Prostate gland (tissue), 2 donors: ENCODE results near the gene ENPP5. TPM values are rescaled to one million over a fixed set of nuclear protein-coding genes. Genes with fewer than 3 reads are reported as not detected.

Experiments used
- DNase-seq: peaks from one replicate; pipeline ENCODE4 v3.0.0-alpha.2; 2019; ENCODE audit warnings: low spot score
- H3K27ac ChIP-seq, 2 donors: fragments of 200-600 bp; sonication (generic); 2 replicates each; pipeline ENCODE4 v1.5.1; 2017 to 2019
- H3K27me3 ChIP-seq: fragments of 200-600 bp; sonication (generic); replicated peaks from 2 replicates; pipeline ENCODE4 v1.5.1; 2019; ENCODE audit not compliant: insufficient read depth
- H3K36me3 ChIP-seq, 2 donors: fragments of 200-600 bp; sonication (generic); 1 replicate in 1 of 2; 2 replicates in 1 of 2; pipeline versions ENCODE4 v1.5.1 to v1.8.1; 2017 to 2019
- H3K4me1 ChIP-seq: fragments of 200-600 bp; sonication (generic); replicated peaks from 2 replicates; pipeline ENCODE4 v1.5.1; 2019
- H3K4me3 ChIP-seq, 2 donors: fragments of 200-600 bp; sonication (generic); 2 replicates each; pipeline ENCODE4 v1.5.1; 2017 to 2019
- H3K9me3 ChIP-seq: fragments of 200-600 bp; sonication (generic); 2 replicates; pipeline ENCODE4 v1.5.1; 2017
- CTCF ChIP-seq, 4 experiments: fragments of 200-600 bp in 2 of 4; fragments of 450-650 bp in 2 of 4; sonication (generic) in 2 of 4; IDR thresholded peaks; 1 replicate in 3 of 4; 2 replicates in 1 of 4; pipeline ENCODE4 v1.5.1; 2016 to 2019; ENCODE audit warnings: antibody characterized with exemption in 4 of 4, mild to moderate bottlenecking in 2 of 4, moderate library complexity in 2 of 4
- POLR2A ChIP-seq: fragments of 450-650 bp; IDR thresholded peaks from one replicate; pipeline ENCODE4 v1.6.1; 2016; ENCODE audit warnings: antibody characterized with exemption, mild to moderate bottlenecking
- POLR2AphosphoS5 ChIP-seq: sonication (generic); formaldehyde crosslinking; IDR thresholded peaks from one replicate; pipeline ENCODE4 v1.6.1; 2017; ENCODE audit warnings: antibody characterized with exemption
- WGBS: methylation state at CpG from one replicate; pipeline ENCODE4 v1.1.5; 2018; 5-methylcytosine and 5-hydroxymethylcytosine counted together
- intact Hi-C: fragments of 100-400 bp; cut with DNase I; formaldehyde crosslinking; loops from one replicate; pipeline ENCODE4 v1.14.2; 2022
- total RNA-seq, 2 donors: library from RNA; depleted of rRNA; stranded (reverse); fragments of >200 nt; gene quantifications; one replicate each; pipeline ENCODE4 v1.1.0, GENCODE V29; 2016

ENPP5 gene
- total RNA-seq, 2 donors from 2014 or later = 45.7 to 90.1 TPM

DNA sequence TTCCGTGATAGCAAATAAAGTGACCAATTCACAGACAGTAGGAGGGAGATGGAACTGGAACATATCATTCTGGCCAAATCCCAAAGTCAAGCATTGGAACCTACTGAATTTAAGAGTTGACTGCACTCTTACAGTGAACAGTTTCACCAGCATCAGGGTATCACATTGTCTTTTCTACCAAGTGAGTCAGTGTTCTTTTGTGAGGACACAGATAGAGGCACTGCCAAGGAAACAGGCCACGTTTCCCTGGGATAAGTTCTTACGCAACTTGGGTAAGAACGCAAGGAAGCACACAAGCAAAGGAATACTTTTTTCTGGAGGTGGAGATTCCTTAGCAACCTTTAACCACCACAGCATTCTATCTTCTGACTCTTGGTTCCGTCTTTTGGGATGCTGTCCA is 28.6 kb upstream of the ENPP5 start:
- Histone ChIP-seq H3K36me3 (no peaks in the 10 kb centered on the region), H3K27me3 (no peaks in the 10 kb centered on the region), H3K27ac (no peak overlapping the region), H3K4me1 (no peaks in the 10 kb centered on the region), H3K4me3 (no peak overlapping the region), H3K9me3 (no peaks in the 10 kb centered on the region)
- DNase-seq = no peak
- intact Hi-C loops = no loop called here
- WGBS = 80% methylated on average over 5 of the region's 5 CpGs
- TF ChIP-seq POLR2A (no peak), POLR2AphosphoS5 (no peak), CTCF (IDR thresholded peaks at IDR 0.05) (no peak)

- Histone ChIP-seq H3K27me3 (no peaks in the 10 kb centered on the region), H3K36me3 (no peaks in the 10 kb centered on the region), H3K4me1 (peaks cover 3% of the 10 kb centered on the region), H3K9me3 (no peaks in the 10 kb centered on the region), H3K4me3 (no peak overlapping the region), H3K27ac (no peak overlapping the region)
- no peak for TF ChIP-seq CTCF (IDR thresholded peaks at IDR 0.05)
- TF ChIP-seq POLR2A = no peak
- no peak for TF ChIP-seq POLR2AphosphoS5
- no peak for DNase-seq
- WGBS = 26% methylated on average over 1 of the region's 1 CpG
- intact Hi-C loops = no loop called here
Measured at GRCh38 chr6:46191961-46192360, 21.2 kb upstream of the ENPP5 start.

DNA sequence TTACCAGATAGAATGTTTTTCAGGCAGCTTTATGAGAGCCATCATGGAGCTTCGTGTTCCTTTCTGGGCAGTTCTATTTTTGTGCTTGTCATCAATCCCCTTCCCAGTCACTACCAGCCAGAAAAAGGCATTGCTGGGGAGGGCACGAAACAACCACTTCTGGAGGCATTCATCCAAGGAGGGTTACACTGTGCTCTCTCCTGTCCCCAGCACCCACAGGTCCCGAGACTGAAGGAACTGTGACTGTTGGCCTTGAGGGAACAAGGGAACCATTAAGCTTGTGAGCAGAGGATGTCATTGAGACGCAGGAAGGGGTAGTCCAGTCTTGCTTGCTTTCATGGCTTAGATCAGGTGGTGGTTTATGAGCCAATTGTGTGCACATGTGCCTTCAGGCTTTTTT is 20.1 kb upstream of the ENPP5 start:
- Histone ChIP-seq H3K36me3 (no peaks in the 10 kb centered on the region), H3K9me3 (no peaks in the 10 kb centered on the region), H3K4me1 (peaks cover 7% of the 10 kb centered on the region), H3K4me3 (no peak overlapping the region), H3K27me3 (no peaks in the 10 kb centered on the region), H3K27ac (no peak overlapping the region)
- intact Hi-C loops = no loop called here
- no peak for DNase-seq
- WGBS = 80% methylated on average over 4 of the region's 4 CpGs
- no peak for TF ChIP-seq POLR2A
- TF ChIP-seq CTCF (IDR thresholded peaks at IDR 0.05) = no peak
- TF ChIP-seq POLR2AphosphoS5 = no peak

DNA sequence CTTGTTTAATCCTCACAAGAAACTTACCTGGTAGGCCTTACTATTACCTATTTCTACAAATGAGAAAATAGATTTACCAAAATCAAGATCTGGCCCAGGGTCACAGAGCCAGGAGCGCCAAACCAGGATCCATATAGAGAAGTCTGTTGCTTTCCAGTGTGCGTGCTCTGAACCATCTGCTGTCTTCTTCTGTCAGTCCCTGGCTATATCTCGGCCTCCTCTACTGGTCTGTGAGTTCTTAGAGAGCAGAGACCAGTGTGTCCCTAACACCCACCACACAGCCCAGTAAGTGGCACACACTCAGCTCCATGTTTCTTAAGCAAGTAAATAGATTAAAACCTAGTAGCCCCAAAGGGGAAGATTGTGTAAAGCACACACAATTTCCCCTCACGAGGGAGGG is 18.9 kb upstream of the ENPP5 start:
- H3K27ac ChIP-seq = no peak overlapping the region
- no peak for TF ChIP-seq POLR2A
- TF ChIP-seq CTCF (IDR thresholded peaks at IDR 0.05) = no peak
- TF ChIP-seq POLR2AphosphoS5 = no peak
- peaks cover 7% of the 10 kb centered on the region for H3K4me1 ChIP-seq
- WGBS = 95% methylated on average over 4 of the region's 4 CpGs
- no peaks in the 10 kb centered on the region for H3K9me3 ChIP-seq
- no peaks in the 10 kb centered on the region for H3K36me3 ChIP-seq
- H3K27me3 ChIP-seq = no peaks in the 10 kb centered on the region
- H3K4me3 ChIP-seq = no peak overlapping the region
- no peak for DNase-seq
- intact Hi-C loops = no loop called here

DNA sequence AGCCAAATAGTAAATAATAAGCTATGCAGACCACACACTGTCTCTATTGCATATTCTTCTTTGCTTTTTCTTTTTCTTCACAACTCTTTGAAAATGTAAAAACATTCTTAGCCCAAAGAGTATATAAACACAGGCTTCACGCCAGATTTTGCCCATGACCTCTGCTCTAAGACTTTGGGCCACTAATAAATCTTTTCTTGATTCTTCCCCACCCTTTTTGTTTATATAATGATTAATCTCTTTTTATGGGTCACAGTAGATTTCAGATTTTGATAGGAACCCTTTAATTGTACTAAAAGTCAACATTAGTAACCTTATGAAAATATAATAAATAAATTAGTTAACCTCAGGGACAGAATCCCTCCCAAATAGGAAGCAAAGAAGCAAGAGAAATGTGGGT is 15.8 kb upstream of the ENPP5 start:
- Histone ChIP-seq H3K4me1 (peaks cover 7% of the 10 kb centered on the region), H3K9me3 (no peaks in the 10 kb centered on the region), H3K27me3 (no peaks in the 10 kb centered on the region), H3K36me3 (no peaks in the 10 kb centered on the region), H3K4me3 (no peak overlapping the region), H3K27ac (no peak overlapping the region)
- WGBS = 24% methylated on average over 1 of the region's 1 CpG
- no peak for DNase-seq
- TF ChIP-seq CTCF (IDR thresholded peaks at IDR 0.05) (no peak), POLR2AphosphoS5 (no peak), POLR2A (no peak)
- intact Hi-C loops = no loop called here
